HepG2 (cell line): ENCODE data around the gene FAM236B.
"Not testable (repeated sequence)": the region's sequence is repeated elsewhere in the genome, so short reads cannot be mapped to it uniquely, and the experiment has no call there.

Source experiments
- CTCF ChIP-seq: sonication (generic); formaldehyde crosslinking; IDR thresholded peaks from 2 replicates; pipeline ENCODE4 v1.5.0; 2020; ENCODE audit warnings: mild to moderate bottlenecking, missing genetic modification reagents, moderate library complexity
- GABPA ChIP-seq, 2 experiments: IDR thresholded peaks; 2 replicates each; pipeline ENCODE4 v1.6.1; 2011 to 2016; ENCODE audit warnings: low read depth in 2 of 2, low read length in 1 of 2, missing biosample characterization in 1 of 2, missing genetic modification characterization in 1 of 2
- HDAC2 ChIP-seq: sonication (generic); formaldehyde crosslinking; IDR thresholded peaks from 2 replicates; pipeline ENCODE4 v1.4.0; 2020; ENCODE audit warnings: missing genetic modification reagents
- POLR2AphosphoS5 ChIP-seq: IDR thresholded peaks from 2 replicates; pipeline ENCODE4 v1.6.1; 2012; ENCODE audit warnings: low read depth, low read length
- SP4 ChIP-seq: sonication (generic); formaldehyde crosslinking; IDR thresholded peaks from 2 replicates; pipeline ENCODE4 v1.8.1; 2023; ENCODE audit warnings: mild to moderate bottlenecking, missing genetic modification reagents
- ZBTB2 ChIP-seq: sonication (generic); formaldehyde crosslinking; IDR thresholded peaks from 2 replicates; pipeline ENCODE4 v1.8.0; 2022; ENCODE audit warnings: low read depth, missing genetic modification reagents
- ZNF431 ChIP-seq: sonication (generic); formaldehyde crosslinking; IDR thresholded peaks from 2 replicates; pipeline ENCODE4 v1.9.0; 2022; ENCODE audit warnings: missing genetic modification reagents, low read depth, mild to moderate bottlenecking, borderline replicate concordance
- ZNF609 ChIP-seq: sonication (generic); formaldehyde crosslinking; IDR thresholded peaks from 2 replicates; pipeline ENCODE4 v1.4.0; 2020; ENCODE audit warnings: mild to moderate bottlenecking, missing genetic modification reagents, borderline replicate concordance

- TF ChIP-seq ZNF609 (CRISPR knock-in tag); CTCF (CRISPR knock-in tag); ZNF431 (CRISPR knock-in tag); SP4 (CRISPR knock-in tag); ZBTB2 (CRISPR knock-in tag); HDAC2 (CRISPR knock-in tag); GABPA (IDR thresholded peaks at IDR 0.05; ENCODE audit: low read depth, low read length); GABPA (CRISPR knock-in tag; IDR thresholded peaks at IDR 0.05; ENCODE audit: low read depth); POLR2AphosphoS5: not testable (repeated sequence)
These were observed 22.0 kb downstream of the FAM236B start for GRCh38 chrX:72760454-72760853.
